Left ventricle myocardium inferior (tissue), 1 donor: ENCODE data around the gene CLEC2L. TPM values are rescaled to one million over a fixed set of nuclear protein-coding genes. Genes with fewer than 3 reads are reported as not detected.

Source experiments
- DNase-seq: peaks from one replicate; pipeline ENCODE4 v3.0.0-alpha.2; 2020
- H3K27ac ChIP-seq: fragments of 200-600 bp; replicated peaks from 2 replicates; pipeline ENCODE4 v1.8.0; 2021
- H3K27me3 ChIP-seq: fragments of 200-600 bp; 2 replicates; pipeline ENCODE4 v1.8.0; 2021; ENCODE audit warnings: low read depth
- H3K36me3 ChIP-seq: fragments of 200-600 bp; 2 replicates; pipeline ENCODE4 v1.8.0; 2021
- H3K4me1 ChIP-seq: fragments of 200-600 bp; 2 replicates; pipeline ENCODE4 v1.8.0; 2021
- H3K4me3 ChIP-seq: fragments of 200-600 bp; 2 replicates; pipeline ENCODE4 v1.8.0; 2021; ENCODE audit warnings: mild to moderate bottlenecking, moderate library complexity
- H3K9me3 ChIP-seq: fragments of 200-600 bp; replicated peaks from 2 replicates; pipeline ENCODE4 v1.8.0; 2021
- CTCF ChIP-seq: fragments of 200-600 bp; IDR thresholded peaks from 2 replicates; pipeline ENCODE4 v1.8.0; 2021; ENCODE audit warnings: antibody characterized with exemption, mild to moderate bottlenecking, borderline replicate concordance
- intact Hi-C: fragments of 100-400 bp; cut with micrococcal nuclease; formaldehyde crosslinking; loops from one replicate; pipeline ENCODE4 v1.11.0; 2022
- total RNA-seq: library from RNA; stranded (reverse); fragmentation: NEBNext Ultra II Directional; extraction: Animal tissue kit (Norgen Biotek cat#: 25700); gene quantifications from one replicate; pipeline ENCODE4 v1.2.1, GENCODE V29; 2021
- donor health status: DM: no; HTN: yes; CAD: no; lungs with severe emphysema.

The CLEC2L gene
- total RNA-seq, 1 donor from 2014 or later: 0.25 TPM

GRCh38 chr7:139482122-139482521 lies 41.4 kb upstream of the CLEC2L start:
- no peak for TF ChIP-seq CTCF
- peaks cover 91% of the 10 kb centered on the region for H3K27me3 ChIP-seq

GRCh38 chr7:139482662-139483466 lies 40.6 kb upstream of the CLEC2L start:
- peak overlapping the region; percentile 58 for H3K4me3 ChIP-seq
- DNase-seq: no peak
- H3K27me3 ChIP-seq: peaks cover 99% of the 10 kb centered on the region
- H3K36me3 ChIP-seq: no peaks in the 10 kb centered on the region
- intact Hi-C loops: no loop called here
- H3K27ac ChIP-seq: no peak overlapping the region
- peaks cover 15% of the 10 kb centered on the region for H3K4me1 ChIP-seq
- TF ChIP-seq CTCF: no peak
- H3K9me3 ChIP-seq: no peaks in the 10 kb centered on the region

More at GRCh38 chr7:139482122-139482521, 41.4 kb upstream of the CLEC2L start:
- Histone ChIP-seq H3K27ac (no peak overlapping the region), H3K4me3 (no peak overlapping the region), H3K9me3 (no peaks in the 10 kb centered on the region), H3K4me1 (peaks cover 15% of the 10 kb centered on the region), H3K36me3 (no peaks in the 10 kb centered on the region)
- DNase-seq: no peak
- intact Hi-C loops: no loop called here

GRCh38 chr7:139487366-139488080 lies 36.0 kb upstream of the CLEC2L start:
- peaks cover 15% of the 10 kb centered on the region for H3K4me1 ChIP-seq
- H3K36me3 ChIP-seq: no peaks in the 10 kb centered on the region
- no peak overlapping the region for H3K27ac ChIP-seq
- peaks cover 80% of the 10 kb centered on the region for H3K27me3 ChIP-seq
- no peak for TF ChIP-seq CTCF
- intact Hi-C loops: no loop called here
- peaks cover 15% of the 10 kb centered on the region for H3K9me3 ChIP-seq
- no peak overlapping the region for H3K4me3 ChIP-seq
- no peak for DNase-seq

GRCh38 chr7:139488810-139489209 lies 34.7 kb upstream of the CLEC2L start:
- Histone ChIP-seq H3K27me3 (peaks cover 67% of the 10 kb centered on the region), H3K36me3 (no peaks in the 10 kb centered on the region), H3K27ac (no peak overlapping the region), H3K9me3 (peaks cover 22% of the 10 kb centered on the region), H3K4me3 (no peak overlapping the region), H3K4me1 (peaks cover 2% of the 10 kb centered on the region)
- no peak for DNase-seq
- TF ChIP-seq CTCF: no peak
- intact Hi-C loops: no loop called here

- H3K36me3 ChIP-seq: no peaks in the 10 kb centered on the region
- TF ChIP-seq CTCF: no peak
- intact Hi-C loops: loop anchor here (10.0 kb wide), 1 partner anchor 515 kb away; no protein-coding TSS in a partner anchor
- peaks cover 54% of the 10 kb centered on the region for H3K27me3 ChIP-seq
- peaks cover 1% of the 10 kb centered on the region for H3K4me1 ChIP-seq
- no peak overlapping the region for H3K27ac ChIP-seq
- DNase-seq: no peak
- H3K4me3 ChIP-seq: no peak overlapping the region
- H3K9me3 ChIP-seq: peaks cover 22% of the 10 kb centered on the region
Measured at GRCh38 chr7:139490130-139490529, 33.4 kb upstream of the CLEC2L start.
